Liver (tissue), 9 donors: Measurements from ENCODE around the gene ZNF597. TPM values are rescaled to one million over a fixed set of nuclear protein-coding genes. Genes with fewer than 3 reads are reported as not detected.

Experiments used
- DNase-seq: peaks from one replicate; pipeline ENCODE4 v3.0.0-alpha.2; 2017; ENCODE audit warnings: low spot score
- H3K27ac ChIP-seq, 2 donors: one replicate each; pipeline ENCODE4 v1.7.0; 2013; ENCODE audit warnings: inconsistent platforms in 2 of 2, low read length in 2 of 2, control low read depth in 1 of 2, low read depth in 1 of 2, mild to moderate bottlenecking in 1 of 2
- H3K27me3 ChIP-seq, 4 donors: one replicate each; pipeline versions ENCODE4 v1.6.1 to v1.7.0; 2013; ENCODE audit warnings: low read length in 3 of 4, inconsistent platforms in 1 of 4, mild to moderate bottlenecking in 1 of 4, moderate library complexity in 1 of 4; ENCODE audit not compliant: control insufficient read depth in 4 of 4, insufficient read depth in 4 of 4
- H3K36me3 ChIP-seq, 4 donors: one replicate each; pipeline versions ENCODE4 v1.6.1 to v1.7.0; 2013; ENCODE audit warnings: low read length in 3 of 4, mild to moderate bottlenecking in 3 of 4, low read depth in 1 of 4, moderate library complexity in 1 of 4; ENCODE audit not compliant: control insufficient read depth in 4 of 4, insufficient read depth in 3 of 4
- H3K4me1 ChIP-seq, 4 donors: one replicate each; pipeline versions ENCODE4 v1.6.1 to v1.7.0; 2013; ENCODE audit warnings: low read length in 3 of 4, mild to moderate bottlenecking in 3 of 4, moderate library complexity in 1 of 4; ENCODE audit not compliant: control insufficient read depth in 4 of 4, insufficient read depth in 4 of 4
- H3K4me3 ChIP-seq, 3 donors: one replicate each; pipeline versions ENCODE4 v1.6.1 to v1.7.0; 2013; ENCODE audit warnings: low read length in 3 of 3, control low read depth in 1 of 3, low read depth in 1 of 3, mild to moderate bottlenecking in 1 of 3
- H3K9ac ChIP-seq, 2 donors: one replicate each; pipeline ENCODE4 v1.7.0; 2013; ENCODE audit warnings: low read length in 2 of 2, mild to moderate bottlenecking in 2 of 2, moderate library complexity in 2 of 2, control low read depth in 1 of 2, low read depth in 1 of 2
- H3K9me3 ChIP-seq, 4 donors: one replicate each; pipeline versions ENCODE4 v1.6.1 to v1.7.0; 2013; ENCODE audit warnings: low read length in 3 of 4; ENCODE audit not compliant: control insufficient read depth in 4 of 4
- EGR1 ChIP-seq, 2 donors: IDR thresholded peaks; 2 replicates each; pipeline ENCODE4 v1.6.1; 2016 to 2018; ENCODE audit warnings: antibody characterized with exemption in 2 of 2, low read depth in 2 of 2
- FOXA1 ChIP-seq: IDR thresholded peaks from 2 replicates; pipeline ENCODE4 v1.6.1; 2016; ENCODE audit warnings: antibody characterized with exemption
- FOXA2 ChIP-seq: IDR thresholded peaks from 2 replicates; pipeline ENCODE4 v1.6.1; 2016; ENCODE audit warnings: antibody characterized with exemption
- GABPA ChIP-seq, 2 donors: IDR thresholded peaks in 1 of 2; conservative IDR thresholded peaks in 1 of 2; 2 replicates each; pipeline ENCODE4 v1.6.1; 2016; ENCODE audit warnings: antibody characterized with exemption in 2 of 2, mild to moderate bottlenecking in 1 of 2, moderate library complexity in 1 of 2
- HNF4A ChIP-seq, 2 donors: conservative IDR thresholded peaks; 2 replicates each; pipeline ENCODE4 v1.6.1; 2016; ENCODE audit warnings: antibody characterized with exemption in 2 of 2, mild to moderate bottlenecking in 2 of 2
- HNF4G ChIP-seq: IDR thresholded peaks from 2 replicates; pipeline ENCODE4 v1.6.1; 2016; ENCODE audit warnings: antibody characterized with exemption
- JUND ChIP-seq, 2 donors: IDR thresholded peaks; 2 replicates each; pipeline ENCODE4 v1.6.1; 2016; ENCODE audit warnings: antibody characterized with exemption in 2 of 2
- NR2F2 ChIP-seq: IDR thresholded peaks from 2 replicates; pipeline ENCODE4 v1.6.1; 2016; ENCODE audit warnings: antibody characterized with exemption
- RAD21 ChIP-seq, 2 donors: IDR thresholded peaks; 2 replicates each; pipeline ENCODE4 v1.6.1; 2016; ENCODE audit warnings: antibody characterized with exemption in 2 of 2, mild to moderate bottlenecking in 2 of 2
- RXRA ChIP-seq, 2 donors: IDR thresholded peaks; 2 replicates each; pipeline ENCODE4 v1.6.1; 2017 to 2018; ENCODE audit warnings: antibody characterized with exemption in 2 of 2, mild to moderate bottlenecking in 1 of 2
- SP1 ChIP-seq: IDR thresholded peaks from 2 replicates; pipeline ENCODE4 v1.6.1; 2018; ENCODE audit warnings: antibody characterized with exemption, mild to moderate bottlenecking
- TAF1 ChIP-seq: conservative IDR thresholded peaks from 2 replicates; pipeline ENCODE4 v1.6.1; 2016; ENCODE audit warnings: antibody characterized with exemption, mild to moderate bottlenecking
- YY1 ChIP-seq: IDR thresholded peaks from 2 replicates; pipeline ENCODE4 v1.6.1; 2016; ENCODE audit warnings: antibody characterized with exemption, mild to moderate bottlenecking
- WGBS: extraction: QIAGEN DNeasy Blood & Tissue Kit; methylation state at CpG from one replicate; pipeline ENCODE4 v1.1.7; 2013; 5-methylcytosine and 5-hydroxymethylcytosine counted together
- polyA plus RNA-seq, 2 donors: library from polyadenylated mRNA; stranded (reverse) in 1 of 2; unstranded in 1 of 2; fragments of 200-250 nt in 1 of 2; fragments of >200 nt in 1 of 2; fragmentation: Nextera tagmentation in 1 of 2; extraction: Ambion mirVana in 1 of 2; gene quantifications; one replicate each; pipeline versions ENCODE4 v1.2.1 to v1.2.3, GENCODE V29; 2013 to 2015
- total RNA-seq, 2 donors: library from RNA; depleted of rRNA; stranded (reverse); fragments of >200 nt; gene quantifications; one replicate each; pipeline ENCODE4 v1.2.3, GENCODE V29; 2014
- TF ChIP-seq, protein P1 (sequence below): fragments of 150-350 bp; IDR thresholded peaks from 2 replicates; pipeline ENCODE4 v1.5.1; 2017; ENCODE audit warnings: improper control_type of control experiment, low read depth, low read length; ENCODE audit not compliant: missing input control
- TF ChIP-seq, protein P2 (sequence below): IDR thresholded peaks from 2 replicates; pipeline ENCODE4 v1.6.1; 2016; ENCODE audit warnings: antibody characterized with exemption
- TF ChIP-seq, protein P3 (sequence below): IDR thresholded peaks from 2 replicates; pipeline ENCODE4 v1.6.1; 2016; ENCODE audit warnings: antibody characterized with exemption
- TF ChIP-seq, protein P4 (sequence below): IDR thresholded peaks from 2 replicates; pipeline ENCODE4 v1.6.1; 2016; ENCODE audit warnings: antibody characterized with exemption
- TF ChIP-seq, protein P5 (sequence below): IDR thresholded peaks from 2 replicates; pipeline ENCODE4 v1.6.1; 2016; ENCODE audit warnings: antibody characterized with exemption, mild to moderate bottlenecking
- donor health status: healthy.
- donor health status: healthy.
- donor health status: healthy.
- donor health status: healthy.
- donor health status: healthy.

ZNF597 gene
- total and polyA plus RNA-seq, 4 donors = 0.53 to 1.7 (median 0.85) TPM

DNA sequence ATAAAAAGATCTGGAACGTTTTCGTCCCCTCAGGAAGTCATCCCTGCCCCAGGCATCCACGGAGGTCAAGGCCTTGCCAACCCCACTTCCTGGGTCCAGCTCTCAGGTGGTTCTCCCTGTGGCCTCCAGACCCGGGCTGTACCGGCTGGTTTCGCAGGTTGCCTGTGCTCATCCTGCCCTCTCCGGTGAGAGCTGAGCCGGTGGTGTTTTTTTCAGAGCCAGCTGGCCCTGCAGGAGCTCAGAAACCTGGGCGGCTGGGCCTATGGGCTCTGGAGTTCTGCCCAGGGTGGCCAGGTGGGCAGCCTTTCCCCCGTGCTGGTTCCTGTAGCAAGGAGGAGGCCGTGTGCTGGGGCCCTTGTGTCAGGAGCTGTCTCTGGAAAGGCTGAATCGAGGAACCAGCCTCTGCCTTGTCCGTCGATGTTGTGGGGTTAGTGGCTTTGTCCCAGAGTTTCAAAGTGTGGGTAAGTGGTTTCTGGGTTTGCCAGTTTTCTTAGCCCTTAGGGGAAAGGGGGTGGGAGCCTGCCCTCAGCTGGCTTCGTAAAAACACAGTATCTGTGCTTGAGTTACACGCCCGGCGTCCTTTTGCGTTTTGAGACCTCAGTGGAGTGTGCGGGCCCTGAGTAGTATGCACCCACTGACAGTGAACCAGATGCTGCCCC lies 28.3 kb upstream of the ZNF597 start (continued):
- TF ChIP-seq, protein P1, sequence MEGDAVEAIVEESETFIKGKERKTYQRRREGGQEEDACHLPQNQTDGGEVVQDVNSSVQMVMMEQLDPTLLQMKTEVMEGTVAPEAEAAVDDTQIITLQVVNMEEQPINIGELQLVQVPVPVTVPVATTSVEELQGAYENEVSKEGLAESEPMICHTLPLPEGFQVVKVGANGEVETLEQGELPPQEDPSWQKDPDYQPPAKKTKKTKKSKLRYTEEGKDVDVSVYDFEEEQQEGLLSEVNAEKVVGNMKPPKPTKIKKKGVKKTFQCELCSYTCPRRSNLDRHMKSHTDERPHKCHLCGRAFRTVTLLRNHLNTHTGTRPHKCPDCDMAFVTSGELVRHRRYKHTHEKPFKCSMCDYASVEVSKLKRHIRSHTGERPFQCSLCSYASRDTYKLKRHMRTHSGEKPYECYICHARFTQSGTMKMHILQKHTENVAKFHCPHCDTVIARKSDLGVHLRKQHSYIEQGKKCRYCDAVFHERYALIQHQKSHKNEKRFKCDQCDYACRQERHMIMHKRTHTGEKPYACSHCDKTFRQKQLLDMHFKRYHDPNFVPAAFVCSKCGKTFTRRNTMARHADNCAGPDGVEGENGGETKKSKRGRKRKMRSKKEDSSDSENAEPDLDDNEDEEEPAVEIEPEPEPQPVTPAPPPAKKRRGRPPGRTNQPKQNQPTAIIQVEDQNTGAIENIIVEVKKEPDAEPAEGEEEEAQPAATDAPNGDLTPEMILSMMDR = no peak
- TF ChIP-seq RAD21 (IDR thresholded peaks at IDR 0.05) = no peak

DNA sequence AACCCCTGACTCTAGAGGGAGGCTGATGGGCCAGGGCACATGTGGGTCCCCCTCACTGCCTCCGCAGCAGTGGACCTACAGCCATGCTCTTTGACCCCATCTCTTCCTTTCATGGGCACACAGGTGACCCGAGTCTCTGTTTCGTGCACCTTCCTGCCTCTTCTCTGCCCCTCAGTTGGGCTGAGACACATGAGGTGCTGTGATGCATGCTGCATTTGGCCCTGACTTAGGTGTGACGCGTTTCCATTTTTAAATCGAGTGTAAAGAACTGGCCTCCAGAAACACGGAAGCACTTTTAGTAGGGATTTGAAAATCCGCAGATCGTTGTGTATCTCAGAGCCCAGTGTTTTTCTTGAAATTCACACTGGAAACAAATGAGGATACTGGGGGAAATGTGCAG lies 27.4 kb upstream of the ZNF597 start:
- peaks cover 4 to 24% (median 12%) of the 10 kb centered on the region in 4 donors for H3K4me1 ChIP-seq
- H3K27me3 ChIP-seq = no peaks in the 10 kb centered on the region
- H3K36me3 ChIP-seq = peaks cover 0 to 8% (median 4%) of the 10 kb centered on the region in 4 donors
- no peak for TF ChIP-seq FOXA2
- no peak for TF ChIP-seq YY1
- no peak for TF ChIP-seq TAF1
- TF ChIP-seq RAD21 (IDR thresholded peaks at IDR 0.05) = no peak
- no peak for TF ChIP-seq NR2F2
- no peak for TF ChIP-seq SP1
- TF ChIP-seq FOXA1 = no peak
- TF ChIP-seq, protein P2, sequence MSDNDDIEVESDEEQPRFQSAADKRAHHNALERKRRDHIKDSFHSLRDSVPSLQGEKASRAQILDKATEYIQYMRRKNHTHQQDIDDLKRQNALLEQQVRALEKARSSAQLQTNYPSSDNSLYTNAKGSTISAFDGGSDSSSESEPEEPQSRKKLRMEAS = no peak
- TF ChIP-seq, protein P3, sequence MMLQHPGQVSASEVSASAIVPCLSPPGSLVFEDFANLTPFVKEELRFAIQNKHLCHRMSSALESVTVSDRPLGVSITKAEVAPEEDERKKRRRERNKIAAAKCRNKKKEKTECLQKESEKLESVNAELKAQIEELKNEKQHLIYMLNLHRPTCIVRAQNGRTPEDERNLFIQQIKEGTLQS = no peak
- TF ChIP-seq, protein P4, sequence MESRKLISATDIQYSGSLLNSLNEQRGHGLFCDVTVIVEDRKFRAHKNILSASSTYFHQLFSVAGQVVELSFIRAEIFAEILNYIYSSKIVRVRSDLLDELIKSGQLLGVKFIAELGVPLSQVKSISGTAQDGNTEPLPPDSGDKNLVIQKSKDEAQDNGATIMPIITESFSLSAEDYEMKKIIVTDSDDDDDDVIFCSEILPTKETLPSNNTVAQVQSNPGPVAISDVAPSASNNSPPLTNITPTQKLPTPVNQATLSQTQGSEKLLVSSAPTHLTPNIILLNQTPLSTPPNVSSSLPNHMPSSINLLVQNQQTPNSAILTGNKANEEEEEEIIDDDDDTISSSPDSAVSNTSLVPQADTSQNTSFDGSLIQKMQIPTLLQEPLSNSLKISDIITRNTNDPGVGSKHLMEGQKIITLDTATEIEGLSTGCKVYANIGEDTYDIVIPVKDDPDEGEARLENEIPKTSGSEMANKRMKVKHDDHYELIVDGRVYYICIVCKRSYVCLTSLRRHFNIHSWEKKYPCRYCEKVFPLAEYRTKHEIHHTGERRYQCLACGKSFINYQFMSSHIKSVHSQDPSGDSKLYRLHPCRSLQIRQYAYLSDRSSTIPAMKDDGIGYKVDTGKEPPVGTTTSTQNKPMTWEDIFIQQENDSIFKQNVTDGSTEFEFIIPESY = no peak
- no peak for TF ChIP-seq HNF4G
- no peak for TF ChIP-seq RXRA (IDR thresholded peaks at IDR 0.05)
- TF ChIP-seq GABPA (IDR thresholded peaks at IDR 0.05 in 1 of 2, conservative IDR thresholded peaks at IDR 0.05 in 1 of 2) = no peak
- TF ChIP-seq HNF4A (conservative IDR thresholded peaks at IDR 0.05) = no peak
- TF ChIP-seq, protein P5, sequence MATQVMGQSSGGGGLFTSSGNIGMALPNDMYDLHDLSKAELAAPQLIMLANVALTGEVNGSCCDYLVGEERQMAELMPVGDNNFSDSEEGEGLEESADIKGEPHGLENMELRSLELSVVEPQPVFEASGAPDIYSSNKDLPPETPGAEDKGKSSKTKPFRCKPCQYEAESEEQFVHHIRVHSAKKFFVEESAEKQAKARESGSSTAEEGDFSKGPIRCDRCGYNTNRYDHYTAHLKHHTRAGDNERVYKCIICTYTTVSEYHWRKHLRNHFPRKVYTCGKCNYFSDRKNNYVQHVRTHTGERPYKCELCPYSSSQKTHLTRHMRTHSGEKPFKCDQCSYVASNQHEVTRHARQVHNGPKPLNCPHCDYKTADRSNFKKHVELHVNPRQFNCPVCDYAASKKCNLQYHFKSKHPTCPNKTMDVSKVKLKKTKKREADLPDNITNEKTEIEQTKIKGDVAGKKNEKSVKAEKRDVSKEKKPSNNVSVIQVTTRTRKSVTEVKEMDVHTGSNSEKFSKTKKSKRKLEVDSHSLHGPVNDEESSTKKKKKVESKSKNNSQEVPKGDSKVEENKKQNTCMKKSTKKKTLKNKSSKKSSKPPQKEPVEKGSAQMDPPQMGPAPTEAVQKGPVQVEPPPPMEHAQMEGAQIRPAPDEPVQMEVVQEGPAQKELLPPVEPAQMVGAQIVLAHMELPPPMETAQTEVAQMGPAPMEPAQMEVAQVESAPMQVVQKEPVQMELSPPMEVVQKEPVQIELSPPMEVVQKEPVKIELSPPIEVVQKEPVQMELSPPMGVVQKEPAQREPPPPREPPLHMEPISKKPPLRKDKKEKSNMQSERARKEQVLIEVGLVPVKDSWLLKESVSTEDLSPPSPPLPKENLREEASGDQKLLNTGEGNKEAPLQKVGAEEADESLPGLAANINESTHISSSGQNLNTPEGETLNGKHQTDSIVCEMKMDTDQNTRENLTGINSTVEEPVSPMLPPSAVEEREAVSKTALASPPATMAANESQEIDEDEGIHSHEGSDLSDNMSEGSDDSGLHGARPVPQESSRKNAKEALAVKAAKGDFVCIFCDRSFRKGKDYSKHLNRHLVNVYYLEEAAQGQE = no peak
- TF ChIP-seq EGR1 (IDR thresholded peaks at IDR 0.05; ENCODE audit: low read depth in 2 of 2) = no peak
- no peak for TF ChIP-seq JUND (IDR thresholded peaks at IDR 0.05)
- DNase-seq = no peak
- no peak overlapping the region for H3K27ac ChIP-seq
- WGBS = 96% methylated on average over 9 of the region's 9 CpGs
- H3K9me3 ChIP-seq = no peaks in the 10 kb centered on the region
- H3K9ac ChIP-seq = no peak overlapping the region
- H3K4me3 ChIP-seq = no peak overlapping the region
